IPS DF 4.7 (cell line): ENCODE measurements around the gene OPA3.
"Not testable (repeated sequence)": the region's sequence is repeated elsewhere in the genome, so short reads cannot be mapped to it uniquely, and the experiment has no call there.

ENCODE experiments used
- DNase-seq: peaks from one replicate; pipeline ENCODE4 v3.0.0-alpha.2; 2013; ENCODE audit warnings: low spot score; ENCODE audit errors: extremely low read depth

OPA3 gene

GRCh38 chr19:45584332-45585157 lies at the start of gene OPA3:
Gene OPA3, minus strand, starts transcription at chr19:45584802. Its CDS starts 38 bp downstream, at chr19:45584764.
- DNase-seq = peak; percentile 99

- DNase-seq = no peak
These were observed 48.0 kb upstream of the OPA3 start for GRCh38 chr19:45632468-45633196.

GRCh38 chr19:45630463-45630862 lies 45.9 kb upstream of the OPA3 start:
- no peak for DNase-seq

GRCh38 chr19:45629704-45630103 lies 45.1 kb upstream of the OPA3 start:
- no peak for DNase-seq

GRCh38 chr19:45628219-45628618 lies 43.6 kb upstream of the OPA3 start:
- DNase-seq = not testable (repeated sequence)

- DNase-seq = no peak
These were observed 39.4 kb upstream of the OPA3 start for GRCh38 chr19:45623984-45624383.

- no peak for DNase-seq
These were observed 37.4 kb upstream of the OPA3 start for GRCh38 chr19:45621976-45622503.

- no peak for DNase-seq
These were observed 36.8 kb upstream of the OPA3 start for GRCh38 chr19:45621389-45621788.

GRCh38 chr19:45616704-45617017 lies 32.1 kb upstream of the OPA3 start:
- DNase-seq = no peak

GRCh38 chr19:45615795-45616703 lies 31.4 kb upstream of the OPA3 start:
- DNase-seq = peak; percentile 97

- not testable (repeated sequence) for DNase-seq
These were observed 30.5 kb upstream of the OPA3 start for GRCh38 chr19:45615056-45615455.

GRCh38 chr19:45613926-45614725 lies 29.5 kb upstream of the OPA3 start:
- no peak for DNase-seq

GRCh38 chr19:45608948-45609347 lies 24.3 kb upstream of the OPA3 start:
- no peak for DNase-seq

GRCh38 chr19:45607071-45608029 lies 22.7 kb upstream of the OPA3 start:
- no peak for DNase-seq

GRCh38 chr19:45601524-45602374 lies 17.1 kb upstream of the OPA3 start, which contains the start of gene GPR4:
Gene GPR4, minus strand, starts transcription at chr19:45602212. Its CDS starts 10,346 bp downstream, at chr19:45591866.
- no peak for DNase-seq

GRCh38 chr19:45601115-45601514 lies 16.5 kb upstream of the OPA3 start:
- DNase-seq = no peak

GRCh38 chr19:45600340-45600885 lies 15.8 kb upstream of the OPA3 start:
- no peak for DNase-seq

GRCh38 chr19:45599286-45599685 lies 14.7 kb upstream of the OPA3 start:
- no peak for DNase-seq
